ENCODE measurements around the gene ZNF423.
"Not testable (repeated sequence)": the region's sequence is repeated elsewhere in the genome, so short reads cannot be mapped to it uniquely, and the experiment has no call there.

ZNF423 gene

GRCh38 chr16:49855822-49856671 lies at the start of gene ZNF423:
Gene ZNF423, minus strand, starts transcription at chr16:49856112. Its CDS starts 338 bp downstream, at chr16:49855774.
- DNase-seq = no peak

DNA sequence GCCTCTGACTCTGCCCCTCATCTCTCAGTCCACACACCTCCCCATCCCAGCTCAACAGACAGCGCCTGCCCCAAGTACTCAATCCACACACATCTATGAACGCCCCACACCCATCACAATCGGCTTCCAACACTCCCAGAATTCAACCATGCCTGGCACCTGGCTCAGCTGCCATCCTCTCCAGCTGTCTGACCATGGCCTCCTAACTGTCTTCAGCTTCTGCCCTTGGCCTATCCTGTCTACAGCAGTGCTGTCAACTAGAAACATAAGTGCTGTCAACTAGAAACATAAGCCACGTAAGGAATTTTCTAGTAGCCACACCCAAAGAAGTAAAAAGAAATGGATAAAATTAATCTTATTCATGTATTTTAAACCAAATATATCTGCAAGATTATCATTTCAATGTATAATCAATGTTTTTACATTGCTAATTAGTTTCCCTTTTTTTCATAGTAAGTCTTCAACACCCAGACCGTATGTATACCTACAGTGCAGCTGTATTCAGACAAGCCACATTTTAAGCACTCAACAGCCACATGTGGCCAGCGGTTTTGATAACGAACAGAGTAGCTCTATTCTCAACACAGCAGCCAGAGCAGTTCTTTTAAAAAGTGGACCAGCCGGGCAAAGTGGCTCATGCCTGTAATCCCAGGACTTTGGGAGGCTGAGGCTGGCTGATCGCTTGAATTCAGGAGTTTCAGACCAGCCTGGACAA lies 48.6 kb upstream of the ZNF423 start:
- no peak for DNase-seq

- no peak for DNase-seq
These were observed 47.0 kb upstream of the ZNF423 start for GRCh38 chr16:49902908-49903307.

DNA sequence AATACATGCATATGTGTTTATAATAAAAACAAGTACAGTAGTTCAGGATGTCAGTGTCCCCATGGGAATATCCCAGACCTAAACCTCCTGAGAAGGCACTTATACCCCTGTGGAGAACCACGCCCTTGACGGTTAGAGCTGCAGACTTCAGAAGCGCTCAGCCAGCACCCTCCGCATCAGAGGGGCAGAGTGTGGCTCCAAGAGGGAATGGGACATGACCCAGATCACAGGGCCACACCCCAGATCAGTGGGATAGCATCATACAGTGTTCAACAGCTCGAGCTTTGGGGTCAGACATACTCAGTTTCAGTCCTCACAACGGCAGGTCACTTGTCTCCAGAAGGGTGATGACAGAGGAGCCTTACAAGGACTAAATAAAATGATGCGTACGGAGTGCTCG lies 45.8 kb upstream of the ZNF423 start:
- no peak for DNase-seq

GRCh38 chr16:49900875-49901274 lies 45.0 kb upstream of the ZNF423 start:
- no peak for DNase-seq

- no peak for DNase-seq
These were observed 44.2 kb upstream of the ZNF423 start for GRCh38 chr16:49899991-49900695.

DNA sequence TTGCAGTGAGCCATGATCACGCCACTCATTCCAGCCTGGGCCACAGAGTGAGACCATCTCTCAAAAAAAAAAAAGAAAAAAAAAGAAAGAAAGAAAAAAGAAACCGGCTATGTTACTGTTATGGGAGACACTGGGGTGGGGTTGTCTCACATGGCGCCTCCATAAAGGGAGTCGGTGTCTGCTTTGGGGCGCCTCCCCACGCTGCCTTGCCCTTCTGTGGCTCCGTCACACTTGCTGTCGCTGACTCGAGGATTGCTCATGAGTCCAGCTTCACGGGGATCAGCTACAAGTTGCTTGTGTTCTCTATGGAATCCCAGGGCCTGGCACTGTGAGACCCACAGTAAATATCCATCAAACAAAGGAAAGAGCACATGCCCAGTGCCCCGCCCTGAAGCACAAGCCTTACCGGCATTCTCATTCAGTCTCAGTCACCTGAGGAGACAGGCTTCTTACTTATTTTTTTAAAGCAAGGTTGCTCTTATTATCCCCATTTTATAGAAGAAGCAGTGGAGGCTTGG lies 40.6 kb upstream of the ZNF423 start:
- no peak for DNase-seq

DNA sequence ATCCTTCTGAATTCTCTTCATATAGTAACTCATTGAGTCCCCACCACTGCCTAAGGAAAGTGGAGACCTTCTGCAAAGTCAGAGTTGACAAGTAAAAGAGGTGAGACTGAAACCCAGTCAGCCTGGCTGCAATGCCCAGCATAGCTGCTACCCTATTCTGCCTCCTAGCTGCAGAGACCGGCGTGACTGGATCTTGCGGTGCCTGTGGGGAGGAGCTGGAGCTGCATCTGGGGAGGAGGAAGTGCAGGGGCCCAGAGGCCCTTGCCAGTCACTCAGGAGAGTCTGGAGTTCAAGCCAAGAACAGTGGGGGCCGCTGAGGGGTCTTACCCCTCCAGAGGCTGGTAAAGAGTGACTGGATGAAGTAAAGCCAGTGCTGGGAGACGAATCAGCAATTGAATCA lies 35.0 kb upstream of the ZNF423 start:
- no peak for DNase-seq

GRCh38 chr16:49889725-49890397 lies 33.9 kb upstream of the ZNF423 start:
- no peak for DNase-seq

- no peak for DNase-seq
These were observed 30.7 kb upstream of the ZNF423 start for GRCh38 chr16:49886554-49887094.

DNA sequence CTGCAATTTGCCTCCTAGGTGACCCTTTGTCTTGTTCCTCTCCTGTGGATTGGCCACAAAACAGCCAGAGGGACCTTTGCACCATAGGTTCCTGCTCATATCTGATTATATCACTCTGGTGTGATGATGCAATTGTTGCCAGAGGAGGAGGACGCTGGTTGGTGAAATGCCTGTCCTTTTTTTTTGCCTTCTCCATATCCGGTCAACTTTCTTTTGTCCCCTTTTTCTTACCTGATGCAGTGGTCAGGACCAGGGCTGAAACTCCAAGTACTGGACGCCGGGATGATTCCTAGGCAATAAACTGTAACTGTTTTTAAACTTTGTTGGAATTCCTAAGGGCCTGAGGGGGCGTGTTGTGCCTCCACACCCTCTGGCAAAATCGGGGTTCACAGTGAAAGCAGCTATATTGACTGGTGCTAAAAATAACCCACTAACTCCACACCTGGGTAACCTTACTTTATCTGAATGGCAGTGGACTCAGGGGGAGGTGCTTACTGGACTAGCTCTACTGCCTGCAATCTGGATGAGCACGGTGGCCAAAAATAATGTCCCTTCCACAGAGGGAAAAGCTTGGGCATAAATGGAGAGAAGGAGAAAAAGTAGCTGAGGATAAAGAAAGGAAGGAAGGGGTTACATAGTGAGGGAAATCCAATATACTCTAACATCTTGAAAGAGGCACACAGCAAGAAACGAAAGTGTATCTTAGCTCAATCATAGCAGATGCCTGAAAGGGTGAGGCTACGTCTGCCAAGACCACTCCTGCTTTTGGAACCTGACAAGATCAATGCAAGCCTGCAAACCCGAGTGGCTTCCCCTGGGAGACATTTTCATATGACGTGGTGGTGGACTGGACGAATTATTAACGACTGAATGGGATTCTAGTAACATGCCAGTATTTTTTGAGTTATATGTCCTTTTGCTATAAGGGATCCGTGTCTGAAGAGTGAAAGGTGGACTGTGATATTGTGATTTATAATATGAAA lies 28.4 kb upstream of the ZNF423 start:
- peak; percentile 2 for DNase-seq

GRCh38 chr16:49883076-49884014 lies 27.4 kb upstream of the ZNF423 start:
- DNase-seq = no peak

- DNase-seq = no peak
These were observed 26.0 kb upstream of the ZNF423 start for GRCh38 chr16:49881890-49882289.

- DNase-seq = not testable (repeated sequence)
These were observed 22.6 kb upstream of the ZNF423 start for GRCh38 chr16:49878540-49878939.

DNA sequence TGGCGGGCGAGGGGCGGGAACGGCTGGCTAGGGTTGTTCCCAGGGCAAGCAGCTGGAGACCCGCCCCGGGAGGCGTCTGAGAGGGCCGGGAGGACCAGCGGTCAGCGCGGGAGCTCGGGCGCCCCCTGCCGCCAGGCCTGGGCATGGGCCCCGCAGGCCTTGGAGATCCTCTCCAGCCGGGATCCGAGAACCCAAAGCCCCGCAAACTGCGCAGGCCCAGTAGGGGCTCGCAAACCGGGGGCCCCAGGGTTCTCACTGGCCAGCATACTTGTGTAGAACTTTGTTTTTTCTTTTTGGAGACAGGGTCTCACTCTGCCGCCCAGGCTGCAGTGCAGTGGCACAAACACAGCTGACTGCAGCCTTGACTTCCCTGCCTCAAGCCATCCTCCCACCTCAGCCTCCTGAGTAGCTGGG lies 20.8 kb upstream of the ZNF423 start:
- no peak for DNase-seq

- DNase-seq = no peak
These were observed 20.1 kb upstream of the ZNF423 start for GRCh38 chr16:49875806-49876715.

- no peak for DNase-seq
These were observed 18.8 kb upstream of the ZNF423 start for GRCh38 chr16:49874613-49875237.

GRCh38 chr16:49871824-49872223 lies 15.9 kb upstream of the ZNF423 start:
- not testable (repeated sequence) for DNase-seq

Measured in MV-4-11 (cell line).